Measurements from ENCODE around the gene TAOK1. TPM values are rescaled to one million over a fixed set of nuclear protein-coding genes. Genes with fewer than 3 reads are reported as not detected.

Gene TAOK1
- total and polyA plus RNA-seq, 12 donors = 6.4 to 66.3 (median 46.6) TPM

DNA sequence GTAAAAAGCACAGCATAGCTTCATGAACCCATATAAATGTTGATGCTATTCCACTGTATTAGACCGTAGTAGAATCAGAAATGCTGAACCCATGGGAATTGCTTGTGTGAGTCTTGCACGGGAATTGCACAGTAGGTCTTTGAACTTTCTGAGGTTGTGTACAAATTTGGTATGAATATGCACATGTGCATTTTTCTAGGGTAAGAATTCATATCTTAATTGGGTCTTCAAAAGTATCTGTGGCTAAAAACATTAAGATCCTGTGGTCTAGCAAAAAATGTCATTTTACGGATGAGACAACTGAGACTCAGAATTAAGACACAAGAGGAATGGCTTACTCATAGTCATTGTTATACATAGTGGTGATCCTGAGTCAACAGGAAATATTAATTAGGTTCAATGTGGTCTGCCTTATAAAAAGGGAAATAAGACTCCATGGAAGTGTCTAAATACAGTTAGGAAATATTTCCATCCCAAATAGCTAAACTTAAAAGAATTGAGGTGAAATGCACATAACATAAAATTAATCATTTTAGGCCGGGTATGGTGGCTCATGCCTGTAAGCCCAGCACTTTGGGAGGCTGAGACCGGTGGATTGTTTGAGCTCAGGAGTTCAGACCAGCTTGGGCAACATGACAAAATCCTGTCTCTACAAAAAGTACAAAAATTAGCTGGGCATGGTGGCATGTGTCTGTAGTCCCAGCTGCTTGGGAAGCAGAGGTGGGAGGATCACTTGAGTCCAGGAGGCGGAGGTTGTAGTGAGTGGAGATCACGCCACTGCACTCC lies 22.8 kb downstream of the TAOK1 start:
- Histone ChIP-seq H3K27me3 (no peaks in the 10 kb centered on the region), H3K9me3 (replicated peaks in 1 of 3) (no peaks in the 10 kb centered on the region), H3K36me3 (replicated peaks in 1 of 2) (no peaks in the 10 kb centered on the region), H3K4me1 (replicated peaks in 1 of 2) (peaks cover 6 to 23% of the 10 kb centered on the region in 2 donors), H3K4me3 (no peak overlapping the region), H3K27ac (peak overlapping the region in 2 of 5 donors; percentile 21 to 44)
- peak in 1 of 7 donors; percentile 30 for DNase-seq
- intact Hi-C loops (cut with DNase I) = no loop called here
- 73 to 87% (median 80%) methylated on average over 7 of the region's 7 CpGs for WGBS, 4 donors
- TF ChIP-seq, protein P1, sequence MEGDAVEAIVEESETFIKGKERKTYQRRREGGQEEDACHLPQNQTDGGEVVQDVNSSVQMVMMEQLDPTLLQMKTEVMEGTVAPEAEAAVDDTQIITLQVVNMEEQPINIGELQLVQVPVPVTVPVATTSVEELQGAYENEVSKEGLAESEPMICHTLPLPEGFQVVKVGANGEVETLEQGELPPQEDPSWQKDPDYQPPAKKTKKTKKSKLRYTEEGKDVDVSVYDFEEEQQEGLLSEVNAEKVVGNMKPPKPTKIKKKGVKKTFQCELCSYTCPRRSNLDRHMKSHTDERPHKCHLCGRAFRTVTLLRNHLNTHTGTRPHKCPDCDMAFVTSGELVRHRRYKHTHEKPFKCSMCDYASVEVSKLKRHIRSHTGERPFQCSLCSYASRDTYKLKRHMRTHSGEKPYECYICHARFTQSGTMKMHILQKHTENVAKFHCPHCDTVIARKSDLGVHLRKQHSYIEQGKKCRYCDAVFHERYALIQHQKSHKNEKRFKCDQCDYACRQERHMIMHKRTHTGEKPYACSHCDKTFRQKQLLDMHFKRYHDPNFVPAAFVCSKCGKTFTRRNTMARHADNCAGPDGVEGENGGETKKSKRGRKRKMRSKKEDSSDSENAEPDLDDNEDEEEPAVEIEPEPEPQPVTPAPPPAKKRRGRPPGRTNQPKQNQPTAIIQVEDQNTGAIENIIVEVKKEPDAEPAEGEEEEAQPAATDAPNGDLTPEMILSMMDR (IDR thresholded peaks at IDR 0.05) = no peak
- no peak for TF ChIP-seq POLR2A (IDR thresholded peaks at IDR 0.05)

DNA sequence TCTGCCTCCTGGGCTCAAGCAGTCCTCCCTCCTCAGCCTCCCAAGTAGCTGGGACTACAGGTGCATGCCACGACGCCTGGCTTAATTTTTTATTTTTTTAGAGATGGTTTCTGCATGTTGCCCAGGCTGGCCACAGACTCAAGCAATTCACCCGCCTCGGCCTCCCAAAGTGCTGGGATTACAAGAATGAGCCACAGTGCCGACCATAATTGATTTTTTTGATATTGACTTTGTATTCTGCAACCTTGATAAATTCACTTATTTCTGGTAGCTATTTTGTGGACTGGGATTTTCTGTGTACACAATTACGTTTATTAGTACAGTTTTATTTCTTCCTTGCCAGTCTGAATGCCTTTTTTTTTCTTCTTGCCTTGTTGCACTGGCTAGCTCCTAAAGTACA lies 30.0 kb downstream of the TAOK1 start:
- Histone ChIP-seq H3K9me3 (replicated peaks in 1 of 3) (no peaks in the 10 kb centered on the region), H3K36me3 (replicated peaks in 1 of 2) (no peaks in the 10 kb centered on the region), H3K4me1 (replicated peaks in 1 of 2) (peaks cover 6 to 13% of the 10 kb centered on the region in 2 donors), H3K27ac (no peak overlapping the region), H3K27me3 (no peaks in the 10 kb centered on the region), H3K4me3 (no peak overlapping the region)
- 77 to 87% (median 80%) methylated on average over 6 of the region's 6 CpGs for WGBS, 4 donors
- intact Hi-C loops (cut with DNase I) = no loop called here
- no peak for DNase-seq
- no peak for TF ChIP-seq POLR2A (IDR thresholded peaks at IDR 0.05)
- TF ChIP-seq, protein P1 (IDR thresholded peaks at IDR 0.05) = no peak

DNA sequence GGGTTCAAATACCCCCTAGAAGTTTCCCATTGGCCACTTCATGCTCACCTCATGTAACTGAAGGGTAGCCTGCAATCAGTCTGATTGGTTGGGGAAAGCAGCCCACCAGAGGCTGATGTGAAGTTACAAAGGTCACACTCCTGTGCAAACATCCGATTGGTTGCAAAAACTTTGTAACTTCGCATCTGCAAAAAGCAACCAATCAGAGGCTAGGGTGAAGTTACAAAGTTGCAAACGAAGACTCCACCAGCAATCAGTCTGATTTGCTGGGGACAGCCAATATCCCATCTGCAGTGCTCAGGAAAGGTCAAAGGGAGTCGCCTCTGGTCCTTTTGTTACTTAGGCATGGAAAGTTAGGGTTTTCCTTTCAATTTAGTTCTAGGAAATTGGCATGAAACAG lies 40.1 kb downstream of the TAOK1 start:
- peaks cover under 1 to 3% of the 10 kb centered on the region in 2 donors for H3K4me1 ChIP-seq (replicated peaks in 1 of 2)
- H3K9me3 ChIP-seq (replicated peaks in 1 of 3) = no peaks in the 10 kb centered on the region
- intact Hi-C loops (cut with DNase I) = no loop called here
- H3K27ac ChIP-seq = no peak overlapping the region
- no peaks in the 10 kb centered on the region for H3K36me3 ChIP-seq (replicated peaks in 1 of 2)
- TF ChIP-seq, protein P1 (IDR thresholded peaks at IDR 0.05) = no peak
- no peak for TF ChIP-seq POLR2A (IDR thresholded peaks at IDR 0.05)
- no peak overlapping the region for H3K4me3 ChIP-seq
- H3K27me3 ChIP-seq = no peaks in the 10 kb centered on the region
- WGBS, 4 donors = 86 to 98% (median 93%) methylated on average over 4 of the region's 4 CpGs
- DNase-seq = no peak

DNA sequence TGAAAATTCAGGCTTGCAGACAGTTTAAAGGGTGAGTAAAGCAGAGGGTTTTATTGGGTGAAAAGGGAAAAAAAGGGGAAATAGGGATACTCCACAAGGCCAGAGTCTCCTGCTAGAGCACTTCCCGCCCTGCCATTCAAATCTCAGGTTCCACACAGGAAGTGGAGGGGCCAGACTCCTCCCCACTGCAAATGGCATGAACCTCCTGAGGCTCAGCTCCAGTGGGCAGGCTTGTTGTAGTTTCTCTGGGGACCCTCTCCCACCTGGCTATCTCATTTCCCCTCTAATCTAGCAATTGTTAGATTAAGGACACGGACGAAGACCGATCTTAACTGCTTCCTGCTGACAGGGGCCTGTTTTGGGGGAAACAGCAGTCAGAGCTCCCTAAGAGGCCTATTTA lies 43.4 kb downstream of the TAOK1 start:
- no peak for DNase-seq
- no peak overlapping the region for H3K27ac ChIP-seq
- no peaks in the 10 kb centered on the region for H3K36me3 ChIP-seq (replicated peaks in 1 of 2)
- H3K4me1 ChIP-seq (replicated peaks in 1 of 2) = peaks cover 0 to 12% of the 10 kb centered on the region in 2 donors
- intact Hi-C loops (cut with DNase I) = no loop called here
- H3K4me3 ChIP-seq = no peak overlapping the region
- 48 to 89% (median 67%) methylated on average over 1 to 4 of the region's 4 CpGs for WGBS, 4 donors
- H3K9me3 ChIP-seq (replicated peaks in 1 of 3) = no peaks in the 10 kb centered on the region
- H3K27me3 ChIP-seq = no peaks in the 10 kb centered on the region
- no peak for TF ChIP-seq POLR2A (IDR thresholded peaks at IDR 0.05)
- TF ChIP-seq, protein P1 (IDR thresholded peaks at IDR 0.05) = no peak

Measured in adrenal gland (tissue), 12 donors.